ENCODE data around the gene DNM3.

The DNM3 gene

GRCh38 chr1:172184506-172185191 is 343.4 kb downstream of the DNM3 start:
- no peak for DNase-seq (ENCODE audit: low read depth)
- TF ChIP-seq CTCF (conservative IDR thresholded peaks at IDR 0.05; ENCODE audit: low read depth, low read length), result no peak
- no peak overlapping the region for H3K4me3 ChIP-seq (ENCODE audit: low read depth, low read length)

GRCh38 chr1:172185211-172185610 is 343.9 kb downstream of the DNM3 start:
- no peak overlapping the region for H3K4me3 ChIP-seq (ENCODE audit: low read depth, low read length)
- no peak for TF ChIP-seq CTCF (conservative IDR thresholded peaks at IDR 0.05; ENCODE audit: low read depth, low read length)
- peak; percentile 31 for DNase-seq (ENCODE audit: low read depth)

GRCh38 chr1:172185996-172186395 is 344.7 kb downstream of the DNM3 start:
- no peak overlapping the region for H3K4me3 ChIP-seq (ENCODE audit: low read depth, low read length)
- no peak for DNase-seq (ENCODE audit: low read depth)
- TF ChIP-seq CTCF (conservative IDR thresholded peaks at IDR 0.05; ENCODE audit: low read depth, low read length), result no peak

- no peak for DNase-seq (ENCODE audit: low read depth)
- no peak for TF ChIP-seq CTCF (conservative IDR thresholded peaks at IDR 0.05; ENCODE audit: low read depth, low read length)
- no peak overlapping the region for H3K4me3 ChIP-seq (ENCODE audit: low read depth, low read length)
Observed at GRCh38 chr1:172201572-172201971, 360.3 kb downstream of the DNM3 start.

GRCh38 chr1:172203135-172203823 is 362.0 kb downstream of the DNM3 start:
- peak; percentile 77 for DNase-seq (ENCODE audit: low read depth)
- TF ChIP-seq CTCF (conservative IDR thresholded peaks at IDR 0.05; ENCODE audit: low read depth, low read length), result no peak
- no peak overlapping the region for H3K4me3 ChIP-seq (ENCODE audit: low read depth, low read length)

- TF ChIP-seq CTCF (conservative IDR thresholded peaks at IDR 0.05; ENCODE audit: low read depth, low read length), result no peak
- DNase-seq (ENCODE audit: low read depth), result no peak
Observed at GRCh38 chr1:172203902-172204301, 362.6 kb downstream of the DNM3 start.

GRCh38 chr1:172206256-172206655 is 365.0 kb downstream of the DNM3 start:
- no peak for DNase-seq (ENCODE audit: low read depth)
- H3K4me3 ChIP-seq (ENCODE audit: low read depth, low read length), result no peak overlapping the region
- TF ChIP-seq CTCF (conservative IDR thresholded peaks at IDR 0.05; ENCODE audit: low read depth, low read length), result no peak

More at GRCh38 chr1:172203902-172204301, 362.6 kb downstream of the DNM3 start:
- no peak overlapping the region for H3K4me3 ChIP-seq (ENCODE audit: low read depth, low read length)

Data from choroid plexus epithelial cell (primary cell).